Loucy (cell line): Measurements from ENCODE around the gene BTBD7.

Source experiments
- H2AFZ ChIP-seq: fragments of 200-600 bp; sonication (generic); 2 replicates; pipeline ENCODE4 v1.6.0; 2016; ENCODE audit warnings: antibody characterized with exemption, mild to moderate bottlenecking, low read length, moderate library complexity
- H3F3A ChIP-seq: fragments of 200-600 bp; 2 replicates; pipeline ENCODE4 v1.6.0; 2016; ENCODE audit warnings: antibody characterized with exemption, low read depth, mild to moderate bottlenecking
- H3K27me3 ChIP-seq: fragments of 200-600 bp; sonication (generic); 2 replicates; pipeline ENCODE4 v1.6.1; 2014; ENCODE audit warnings: low read length, mild to moderate bottlenecking; ENCODE audit not compliant: insufficient read depth, poor library complexity, severe bottlenecking
- H3K36me3 ChIP-seq: fragments of 200-600 bp; sonication (generic); 2 replicates; pipeline ENCODE4 v1.6.1; 2016; ENCODE audit warnings: low read length; ENCODE audit not compliant: insufficient read depth
- H3K4me1 ChIP-seq: fragments of 200-600 bp; sonication (generic); 2 replicates; pipeline ENCODE4 v1.5.1; 2014; ENCODE audit warnings: low read length, mild to moderate bottlenecking; ENCODE audit not compliant: insufficient read depth, poor library complexity, severe bottlenecking
- H3K4me2 ChIP-seq: fragments of 200-600 bp; sonication (generic); 2 replicates; pipeline ENCODE4 v1.6.0; 2014; ENCODE audit warnings: antibody characterized with exemption, low read length, low read depth, mild to moderate bottlenecking; ENCODE audit not compliant: poor library complexity, severe bottlenecking
- H3K4me3 ChIP-seq: fragments of 200-600 bp; sonication (generic); 2 replicates; pipeline ENCODE4 v1.5.1; 2014; ENCODE audit warnings: low read length, mild to moderate bottlenecking, mixed read lengths; ENCODE audit not compliant: poor library complexity, severe bottlenecking
- H3K79me2 ChIP-seq: fragments of 200-600 bp; sonication (generic); 2 replicates; pipeline ENCODE4 v1.6.1; 2014; ENCODE audit warnings: low read length; ENCODE audit not compliant: insufficient read depth
- H3K9ac ChIP-seq: fragments of 200-600 bp; sonication (generic); 2 replicates; pipeline ENCODE4 v1.6.0; 2014; ENCODE audit warnings: mild to moderate bottlenecking, low read depth, low read length, moderate library complexity; ENCODE audit not compliant: poor library complexity, severe bottlenecking
- H3K9me2 ChIP-seq: fragments of 200-600 bp; sonication (generic); replicated peaks from 2 replicates; pipeline ENCODE4 v1.6.1; 2016; ENCODE audit warnings: low read depth, low read length, mixed read lengths
- H3K9me3 ChIP-seq: fragments of 200-600 bp; sonication (generic); 2 replicates; pipeline ENCODE4 v1.6.1; 2014; ENCODE audit warnings: mild to moderate bottlenecking, antibody characterized with exemption, low read length, low read depth; ENCODE audit not compliant: insufficient read depth
- H4K20me1 ChIP-seq: fragments of 200-600 bp; sonication (generic); 2 replicates; pipeline ENCODE4 v1.6.0; 2014; ENCODE audit warnings: antibody characterized with exemption, low read length, mild to moderate bottlenecking; ENCODE audit not compliant: insufficient read depth, poor library complexity, severe bottlenecking
- CTCF ChIP-seq: fragments of 200-600 bp; sonication (generic); conservative IDR thresholded peaks from 2 replicates; pipeline ENCODE4 v1.5.1; 2014; ENCODE audit warnings: mild to moderate bottlenecking, antibody characterized with exemption, low read length
- EZH2phosphoT487 ChIP-seq: fragments of 200-600 bp; IDR thresholded peaks from 2 replicates; pipeline ENCODE4 v1.6.1; 2018; ENCODE audit warnings: antibody characterized with exemption, mild to moderate bottlenecking, moderate library complexity, borderline replicate concordance

BTBD7 gene

GRCh38 chr14:93245764-93246420 lies 86.9 kb downstream of the BTBD7 start:
- Histone ChIP-seq H3K4me1 (no peaks in the 10 kb centered on the region), H3K9ac (no peak overlapping the region), H3K4me2 (no peak overlapping the region), H3K36me3 (peaks cover 91% of the 10 kb centered on the region), H3K27me3 (no peaks in the 10 kb centered on the region), H2AFZ (no peak overlapping the region), H3K9me3 (no peaks in the 10 kb centered on the region), H3K79me2 (no peaks in the 10 kb centered on the region), H3K4me3 (no peak overlapping the region), H3F3A (no peaks in the 10 kb centered on the region), H4K20me1 (no peaks in the 10 kb centered on the region), H3K9me2 (no peaks in the 10 kb centered on the region)
- TF ChIP-seq EZH2phosphoT487 (no peak), CTCF (no peak)

GRCh38 chr14:93240678-93241000 lies 92.2 kb downstream of the BTBD7 start:
- no peak overlapping the region for H3K9ac ChIP-seq
- peaks cover 54% of the 10 kb centered on the region; the same call in 1 of the 2 replicates for H3K36me3 ChIP-seq
- no peaks in the 10 kb centered on the region for H3K79me2 ChIP-seq
- no peak overlapping the region for H3K4me2 ChIP-seq
- no peaks in the 10 kb centered on the region for H3K27me3 ChIP-seq
- H3K4me3 ChIP-seq = no peak overlapping the region
- no peaks in the 10 kb centered on the region for H4K20me1 ChIP-seq
- H2AFZ ChIP-seq = no peak overlapping the region
- no peaks in the 10 kb centered on the region for H3K9me2 ChIP-seq
- no peak for TF ChIP-seq EZH2phosphoT487
- no peak for TF ChIP-seq CTCF
- no peaks in the 10 kb centered on the region for H3K4me1 ChIP-seq
- H3F3A ChIP-seq = no peaks in the 10 kb centered on the region
- H3K9me3 ChIP-seq = no peaks in the 10 kb centered on the region

- H3K9me2 ChIP-seq = no peaks in the 10 kb centered on the region
- H3K36me3 ChIP-seq = peaks cover 48% of the 10 kb centered on the region; the same call in 1 of the 2 replicates
- H3K4me1 ChIP-seq = no peaks in the 10 kb centered on the region
- no peak overlapping the region for H2AFZ ChIP-seq
- no peaks in the 10 kb centered on the region for H3K9me3 ChIP-seq
- no peak overlapping the region for H3K4me3 ChIP-seq
- H3K9ac ChIP-seq = no peak overlapping the region
- no peaks in the 10 kb centered on the region for H3F3A ChIP-seq
- H3K4me2 ChIP-seq = no peak overlapping the region
- H3K27me3 ChIP-seq = no peaks in the 10 kb centered on the region
- H3K79me2 ChIP-seq = no peaks in the 10 kb centered on the region
- no peaks in the 10 kb centered on the region for H4K20me1 ChIP-seq
- no peak for TF ChIP-seq CTCF
- no peak for TF ChIP-seq EZH2phosphoT487
Observed at GRCh38 chr14:93239869-93240677, 92.8 kb downstream of the BTBD7 start.
